PC-3 (cell line): ENCODE results near the gene SDSL.

Experiments
- EZH2 ChIP-seq: fragments of 300-600 bp; sonication (generic); IDR thresholded peaks from one replicate; pipeline ENCODE4 v1.6.1; 2017; ENCODE audit warnings: antibody characterized with exemption, mild to moderate bottlenecking, low read length; ENCODE audit not compliant: unreplicated experiment
- EZH2phosphoT487 ChIP-seq: fragments of 300-600 bp; sonication (generic); IDR thresholded peaks from 2 replicates; pipeline ENCODE4 v1.6.1; 2018; ENCODE audit warnings: mild to moderate bottlenecking, antibody characterized with exemption, low read length, borderline replicate concordance
- TF ChIP-seq, protein P1 (sequence below): fragments of 300-600 bp; sonication (generic); conservative IDR thresholded peaks from 2 replicates; pipeline ENCODE4 v1.5.1; 2017; ENCODE audit warnings: antibody characterized with exemption, low read depth, mild to moderate bottlenecking, low read length

DNA sequence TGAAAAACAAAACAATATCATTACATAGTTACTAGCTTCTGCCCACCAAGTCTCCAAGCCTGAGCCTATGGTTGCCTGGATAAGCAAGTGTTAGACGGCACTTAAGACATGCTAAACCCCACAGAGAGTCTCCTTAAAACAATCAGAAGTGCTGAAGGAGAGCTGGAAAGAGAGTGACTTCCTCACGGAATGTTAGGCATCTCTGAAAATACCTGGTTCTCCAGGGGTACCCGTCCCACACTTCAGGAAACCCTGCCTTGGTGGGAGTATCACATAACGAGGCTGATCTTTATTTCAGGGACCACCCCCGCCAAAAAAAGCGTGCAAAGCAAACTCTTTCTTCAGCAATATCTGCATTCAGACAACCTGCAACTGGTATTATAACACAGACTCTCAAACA is 31.1 kb downstream of the SDSL start:
- TF ChIP-seq, protein P1, sequence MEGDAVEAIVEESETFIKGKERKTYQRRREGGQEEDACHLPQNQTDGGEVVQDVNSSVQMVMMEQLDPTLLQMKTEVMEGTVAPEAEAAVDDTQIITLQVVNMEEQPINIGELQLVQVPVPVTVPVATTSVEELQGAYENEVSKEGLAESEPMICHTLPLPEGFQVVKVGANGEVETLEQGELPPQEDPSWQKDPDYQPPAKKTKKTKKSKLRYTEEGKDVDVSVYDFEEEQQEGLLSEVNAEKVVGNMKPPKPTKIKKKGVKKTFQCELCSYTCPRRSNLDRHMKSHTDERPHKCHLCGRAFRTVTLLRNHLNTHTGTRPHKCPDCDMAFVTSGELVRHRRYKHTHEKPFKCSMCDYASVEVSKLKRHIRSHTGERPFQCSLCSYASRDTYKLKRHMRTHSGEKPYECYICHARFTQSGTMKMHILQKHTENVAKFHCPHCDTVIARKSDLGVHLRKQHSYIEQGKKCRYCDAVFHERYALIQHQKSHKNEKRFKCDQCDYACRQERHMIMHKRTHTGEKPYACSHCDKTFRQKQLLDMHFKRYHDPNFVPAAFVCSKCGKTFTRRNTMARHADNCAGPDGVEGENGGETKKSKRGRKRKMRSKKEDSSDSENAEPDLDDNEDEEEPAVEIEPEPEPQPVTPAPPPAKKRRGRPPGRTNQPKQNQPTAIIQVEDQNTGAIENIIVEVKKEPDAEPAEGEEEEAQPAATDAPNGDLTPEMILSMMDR = no peak
- TF ChIP-seq EZH2phosphoT487 (no peak), EZH2 (no peak)
